Measurements from ENCODE around the gene SYNM.
"Not testable (repeated sequence)": the region's sequence is repeated elsewhere in the genome, so short reads cannot be mapped to it uniquely, and the experiment has no call there.

SYNM gene

GRCh38 chr15:99106417-99107220 lies 1.7 kb downstream of the SYNM start:
- DNase-seq = no peak

- no peak for DNase-seq
Observed at GRCh38 chr15:99108993-99109392, 4.1 kb downstream of the SYNM start.

GRCh38 chr15:99109555-99110021 lies 4.7 kb downstream of the SYNM start:
- no peak for DNase-seq

GRCh38 chr15:99110093-99110492 lies 5.2 kb downstream of the SYNM start:
- no peak for DNase-seq

- no peak for DNase-seq
Observed at GRCh38 chr15:99110581-99111320, 5.9 kb downstream of the SYNM start.

GRCh38 chr15:99111641-99112040 lies 6.8 kb downstream of the SYNM start:
- DNase-seq = not testable (repeated sequence)

GRCh38 chr15:99113547-99114271 lies 8.8 kb downstream of the SYNM start:
- no peak for DNase-seq

- no peak for DNase-seq
Observed at GRCh38 chr15:99114511-99115299, 9.8 kb downstream of the SYNM start.

- DNase-seq = no peak
Observed at GRCh38 chr15:99115300-99116215, 10.7 kb downstream of the SYNM start.

- DNase-seq = no peak
Observed at GRCh38 chr15:99117111-99117510, 12.2 kb downstream of the SYNM start.

GRCh38 chr15:99117563-99118257 lies 12.8 kb downstream of the SYNM start:
- DNase-seq = no peak

- DNase-seq = no peak
Observed at GRCh38 chr15:99118258-99118632, 13.4 kb downstream of the SYNM start.

GRCh38 chr15:99118801-99119546 lies 14.1 kb downstream of the SYNM start:
- DNase-seq = no peak

GRCh38 chr15:99120050-99120777 lies 15.3 kb downstream of the SYNM start:
- DNase-seq = no peak

- DNase-seq = no peak
Observed at GRCh38 chr15:99121207-99121606, 16.3 kb downstream of the SYNM start.

- no peak for DNase-seq
Observed at GRCh38 chr15:99121691-99122410, 17.0 kb downstream of the SYNM start.

- DNase-seq = no peak
Observed at GRCh38 chr15:99122831-99123712, 18.2 kb downstream of the SYNM start.

All from NCI-H187 (cell line).